BLaER1 (cell line): Measurements from ENCODE around the gene DDRGK1.

ENCODE experiments used
- H3K27ac ChIP-seq: shearing (Covaris generic); formaldehyde crosslinking; 2 replicates; pipeline ENCODE4 v1.8.1; 2022
- H3K27me3 ChIP-seq: shearing (Covaris generic); formaldehyde crosslinking; 2 replicates; pipeline ENCODE4 v1.8.1; 2022
- H3K36me3 ChIP-seq: shearing (Covaris generic); formaldehyde crosslinking; 2 replicates; pipeline ENCODE4 v1.8.1; 2022
- H3K4me1 ChIP-seq: shearing (Covaris generic); formaldehyde crosslinking; 2 replicates; pipeline ENCODE4 v1.8.1; 2022
- H3K4me2 ChIP-seq: shearing (Covaris generic); formaldehyde crosslinking; 2 replicates; pipeline ENCODE4 v1.8.1; 2022
- H3K4me3 ChIP-seq: shearing (Covaris generic); formaldehyde crosslinking; 2 replicates; pipeline ENCODE4 v1.8.1; 2022
- H3K9ac ChIP-seq: shearing (Covaris generic); formaldehyde crosslinking; 2 replicates; pipeline ENCODE4 v1.8.1; 2022
- H3K9me3 ChIP-seq: shearing (Covaris generic); formaldehyde crosslinking; 2 replicates; pipeline ENCODE4 v1.8.1; 2022
- H4K20me1 ChIP-seq: shearing (Covaris generic); formaldehyde crosslinking; 2 replicates; pipeline ENCODE4 v1.8.1; 2022
- Cebpa-rat ChIP-seq: shearing (Covaris generic); IDR thresholded peaks from 2 replicates; pipeline ENCODE4 v1.8.1; 2022

Gene DDRGK1

GRCh38 chr20:3204124-3204794 lies at the start of gene DDRGK1:
Gene DDRGK1, minus strand, starts transcription at chr20:3204682. Its CDS starts 55 bp downstream, at chr20:3204627.
- Histone ChIP-seq H3K27ac (peak within 1 kb of the TSS; percentile 86), H3K9me3 (no peaks in the 10 kb centered on the region), H3K36me3 (peaks cover 38% of the 10 kb centered on the region), H3K4me2 (peak within 1 kb of the TSS; percentile 99), H3K27me3 (no peaks in the 10 kb centered on the region), H4K20me1 (peaks cover 21% of the 10 kb centered on the region), H3K4me1 (peaks cover 29% of the 10 kb centered on the region), H3K4me3 (peak within 1 kb of the TSS; percentile 92), H3K9ac (peak within 1 kb of the TSS; percentile 93)
- TF ChIP-seq Cebpa-rat, result peak; percentile 95

GRCh38 chr20:3251806-3252205 lies 47.3 kb upstream of the DDRGK1 start:
- no peaks in the 10 kb centered on the region for H3K9me3 ChIP-seq
- H3K9ac ChIP-seq, result no peak overlapping the region
- H3K4me2 ChIP-seq, result no peak overlapping the region
- peaks cover 54% of the 10 kb centered on the region for H4K20me1 ChIP-seq
- H3K27me3 ChIP-seq, result peaks cover 44% of the 10 kb centered on the region
- TF ChIP-seq Cebpa-rat, result no peak
- peaks cover 69% of the 10 kb centered on the region for H3K36me3 ChIP-seq
- no peak overlapping the region for H3K4me3 ChIP-seq
- peaks cover 14% of the 10 kb centered on the region for H3K4me1 ChIP-seq
- H3K27ac ChIP-seq, result no peak overlapping the region

GRCh38 chr20:3250091-3250504 lies 45.6 kb upstream of the DDRGK1 start:
- Histone ChIP-seq H4K20me1 (peaks cover 54% of the 10 kb centered on the region), H3K27ac (no peak overlapping the region), H3K27me3 (peaks cover 49% of the 10 kb centered on the region), H3K36me3 (peaks cover 52% of the 10 kb centered on the region), H3K9me3 (no peaks in the 10 kb centered on the region), H3K4me2 (no peak overlapping the region), H3K4me3 (no peak overlapping the region), H3K4me1 (peaks cover 14% of the 10 kb centered on the region), H3K9ac (no peak overlapping the region)
- TF ChIP-seq Cebpa-rat, result no peak

GRCh38 chr20:3248993-3249347 lies 44.5 kb upstream of the DDRGK1 start:
- peaks cover 14% of the 10 kb centered on the region for H3K4me1 ChIP-seq
- peaks cover 42% of the 10 kb centered on the region for H3K36me3 ChIP-seq
- peaks cover 52% of the 10 kb centered on the region for H3K27me3 ChIP-seq
- H3K27ac ChIP-seq, result no peak overlapping the region
- H3K4me3 ChIP-seq, result peak overlapping the region; percentile 13; the same call in 1 of the 2 replicates
- H4K20me1 ChIP-seq, result peaks cover 54% of the 10 kb centered on the region
- no peaks in the 10 kb centered on the region for H3K9me3 ChIP-seq
- no peak overlapping the region for H3K9ac ChIP-seq
- H3K4me2 ChIP-seq, result peak overlapping the region; percentile 31
- TF ChIP-seq Cebpa-rat, result no peak

- no peaks in the 10 kb centered on the region for H3K9me3 ChIP-seq
- TF ChIP-seq Cebpa-rat, result no peak
- H3K4me2 ChIP-seq, result peak overlapping the region; percentile 31
- H3K4me1 ChIP-seq, result peaks cover 14% of the 10 kb centered on the region
- H3K27ac ChIP-seq, result no peak overlapping the region
- H3K36me3 ChIP-seq, result peaks cover 36% of the 10 kb centered on the region
- peak overlapping the region; percentile 13; the same call in 1 of the 2 replicates for H3K4me3 ChIP-seq
- H3K9ac ChIP-seq, result no peak overlapping the region
- H3K27me3 ChIP-seq, result peaks cover 58% of the 10 kb centered on the region
- H4K20me1 ChIP-seq, result peaks cover 54% of the 10 kb centered on the region
These were observed 43.9 kb upstream of the DDRGK1 start for GRCh38 chr20:3248167-3248992.

GRCh38 chr20:3247638-3248037 lies 43.2 kb upstream of the DDRGK1 start:
- Histone ChIP-seq H3K27ac (no peak overlapping the region), H4K20me1 (peaks cover 52% of the 10 kb centered on the region), H3K27me3 (peaks cover 58% of the 10 kb centered on the region), H3K9ac (no peak overlapping the region), H3K4me3 (no peak overlapping the region), H3K36me3 (peaks cover 29% of the 10 kb centered on the region), H3K4me2 (no peak overlapping the region), H3K4me1 (peaks cover 14% of the 10 kb centered on the region), H3K9me3 (no peaks in the 10 kb centered on the region)
- no peak for TF ChIP-seq Cebpa-rat

GRCh38 chr20:3246682-3247081 lies 42.2 kb upstream of the DDRGK1 start:
- Histone ChIP-seq H3K9me3 (no peaks in the 10 kb centered on the region), H3K4me3 (no peak overlapping the region), H3K4me2 (no peak overlapping the region), H3K27ac (no peak overlapping the region), H3K9ac (no peak overlapping the region), H3K4me1 (peaks cover 14% of the 10 kb centered on the region), H3K27me3 (peaks cover 67% of the 10 kb centered on the region), H3K36me3 (peaks cover 19% of the 10 kb centered on the region), H4K20me1 (peaks cover 42% of the 10 kb centered on the region)
- TF ChIP-seq Cebpa-rat, result no peak

GRCh38 chr20:3245711-3246110 lies 41.2 kb upstream of the DDRGK1 start:
- no peak overlapping the region for H3K4me2 ChIP-seq
- peaks cover 39% of the 10 kb centered on the region for H4K20me1 ChIP-seq
- H3K36me3 ChIP-seq, result peaks cover 10% of the 10 kb centered on the region; the same call in 1 of the 2 replicates
- H3K9me3 ChIP-seq, result no peaks in the 10 kb centered on the region
- H3K4me1 ChIP-seq, result peaks cover 14% of the 10 kb centered on the region
- H3K27ac ChIP-seq, result no peak overlapping the region
- no peak overlapping the region for H3K9ac ChIP-seq
- TF ChIP-seq Cebpa-rat, result no peak
- peaks cover 71% of the 10 kb centered on the region for H3K27me3 ChIP-seq
- no peak overlapping the region for H3K4me3 ChIP-seq

GRCh38 chr20:3245156-3245555 lies 40.7 kb upstream of the DDRGK1 start:
- Histone ChIP-seq H3K4me1 (peaks cover 14% of the 10 kb centered on the region), H3K27ac (no peak overlapping the region), H3K9me3 (no peaks in the 10 kb centered on the region), H3K36me3 (peaks cover 4% of the 10 kb centered on the region; the same call in 1 of the 2 replicates), H4K20me1 (peaks cover 39% of the 10 kb centered on the region), H3K4me3 (no peak overlapping the region), H3K9ac (no peak overlapping the region), H3K4me2 (no peak overlapping the region), H3K27me3 (peaks cover 71% of the 10 kb centered on the region)
- TF ChIP-seq Cebpa-rat, result no peak

GRCh38 chr20:3244613-3245012 lies 40.1 kb upstream of the DDRGK1 start:
- no peak overlapping the region for H3K27ac ChIP-seq
- H4K20me1 ChIP-seq, result peaks cover 39% of the 10 kb centered on the region
- H3K4me2 ChIP-seq, result no peak overlapping the region
- H3K36me3 ChIP-seq, result no peaks in the 10 kb centered on the region
- H3K4me3 ChIP-seq, result no peak overlapping the region
- H3K27me3 ChIP-seq, result peaks cover 71% of the 10 kb centered on the region
- H3K9ac ChIP-seq, result no peak overlapping the region
- H3K9me3 ChIP-seq, result no peaks in the 10 kb centered on the region
- no peak for TF ChIP-seq Cebpa-rat
- peaks cover 19% of the 10 kb centered on the region for H3K4me1 ChIP-seq
